ENCODE measurements around the gene PANX3. TPM values are rescaled to one million over a fixed set of nuclear protein-coding genes. Genes with fewer than 3 reads are reported as not detected.

Gene PANX3
- total RNA-seq, 1 experiment from 2014 or later = not detected

- Histone ChIP-seq H3K27ac (ENCODE audit: low read length) (no peak overlapping the region), H3F3A (ENCODE audit: low read length, unreplicated experiment) (no peaks in the 10 kb centered on the region), H3K36me3 (ENCODE audit: low read depth, low read length) (no peaks in the 10 kb centered on the region), H3K4me3 (ENCODE audit: low read length) (no peak overlapping the region), H3K79me2 (ENCODE audit: low read length) (no peaks in the 10 kb centered on the region), H3K9ac (ENCODE audit: low read length) (no peak overlapping the region), H3K4me2 (ENCODE audit: low read length) (no peak overlapping the region), H4K20me1 (ENCODE audit: low read length) (no peaks in the 10 kb centered on the region), H3K27me3 (ENCODE audit: low read length) (peaks cover 81% of the 10 kb centered on the region), H3K4me1 (ENCODE audit: insufficient read depth, low read length) (no peaks in the 10 kb centered on the region), H3K9me2 (replicated peaks; ENCODE audit: low read length) (no peaks in the 10 kb centered on the region), H2AFZ (ENCODE audit: low read length) (no peak overlapping the region), H3K9me3 (ENCODE audit: low read length) (no peaks in the 10 kb centered on the region)
- TF ChIP-seq, protein P1, sequence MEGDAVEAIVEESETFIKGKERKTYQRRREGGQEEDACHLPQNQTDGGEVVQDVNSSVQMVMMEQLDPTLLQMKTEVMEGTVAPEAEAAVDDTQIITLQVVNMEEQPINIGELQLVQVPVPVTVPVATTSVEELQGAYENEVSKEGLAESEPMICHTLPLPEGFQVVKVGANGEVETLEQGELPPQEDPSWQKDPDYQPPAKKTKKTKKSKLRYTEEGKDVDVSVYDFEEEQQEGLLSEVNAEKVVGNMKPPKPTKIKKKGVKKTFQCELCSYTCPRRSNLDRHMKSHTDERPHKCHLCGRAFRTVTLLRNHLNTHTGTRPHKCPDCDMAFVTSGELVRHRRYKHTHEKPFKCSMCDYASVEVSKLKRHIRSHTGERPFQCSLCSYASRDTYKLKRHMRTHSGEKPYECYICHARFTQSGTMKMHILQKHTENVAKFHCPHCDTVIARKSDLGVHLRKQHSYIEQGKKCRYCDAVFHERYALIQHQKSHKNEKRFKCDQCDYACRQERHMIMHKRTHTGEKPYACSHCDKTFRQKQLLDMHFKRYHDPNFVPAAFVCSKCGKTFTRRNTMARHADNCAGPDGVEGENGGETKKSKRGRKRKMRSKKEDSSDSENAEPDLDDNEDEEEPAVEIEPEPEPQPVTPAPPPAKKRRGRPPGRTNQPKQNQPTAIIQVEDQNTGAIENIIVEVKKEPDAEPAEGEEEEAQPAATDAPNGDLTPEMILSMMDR (conservative IDR thresholded peaks at IDR 0.05; ENCODE audit: low read depth, low read length) = peak; percentile 80
- TF ChIP-seq EZH2phosphoT487 (IDR thresholded peaks at IDR 0.05; ENCODE audit: borderline replicate concordance, low read length) (no peak), EZH2 (IDR thresholded peaks at IDR 0.05; ENCODE audit: low read length, unreplicated experiment) (no peak)
- intact Hi-C loops (cut with micrococcal nuclease) = loop anchor here (1.0 kb wide), 2 partner anchors 171 to 184 kb away; no protein-coding TSS in a partner anchor
- CTCF ChIA-PET = no interaction called here
- ATAC-seq (peak; percentile 70), DNase-seq (peak; percentile 84)
- no TSS peak for BruUV-seq (replicated peaks)
- POLR2A ChIA-PET (ENCODE audit: unreplicated experiment) = no interaction called here
Measured at GRCh38 chr11:124586238-124586860, 24.9 kb upstream of the PANX3 start.

GRCh38 chr11:124591430-124591829, 19.8 kb upstream of the PANX3 start:
- no peak for ATAC-seq
- BruUV-seq (replicated peaks) = no TSS peak
- ChIA-PET POLR2A (ENCODE audit: unreplicated experiment) (no interaction called here), CTCF (no interaction called here)
- Histone ChIP-seq H3K9me2 (replicated peaks; ENCODE audit: low read length) (no peaks in the 10 kb centered on the region), H3K27me3 (ENCODE audit: low read length) (peaks cover 84% of the 10 kb centered on the region), H3F3A (ENCODE audit: low read length, unreplicated experiment) (no peaks in the 10 kb centered on the region), H3K27ac (ENCODE audit: low read length) (no peak overlapping the region), H3K4me1 (ENCODE audit: insufficient read depth, low read length) (no peaks in the 10 kb centered on the region), H3K36me3 (ENCODE audit: low read depth, low read length) (no peaks in the 10 kb centered on the region), H3K9me3 (ENCODE audit: low read length) (no peaks in the 10 kb centered on the region), H3K9ac (ENCODE audit: low read length) (no peak overlapping the region), H2AFZ (ENCODE audit: low read length) (no peak overlapping the region), H4K20me1 (ENCODE audit: low read length) (no peaks in the 10 kb centered on the region), H3K79me2 (ENCODE audit: low read length) (no peaks in the 10 kb centered on the region), H3K4me2 (ENCODE audit: low read length) (no peak overlapping the region), H3K4me3 (ENCODE audit: low read length) (no peak overlapping the region)
- TF ChIP-seq, protein P1 (conservative IDR thresholded peaks at IDR 0.05; ENCODE audit: low read depth, low read length) = no peak
- TF ChIP-seq EZH2phosphoT487 (IDR thresholded peaks at IDR 0.05; ENCODE audit: borderline replicate concordance, low read length) (no peak), EZH2 (IDR thresholded peaks at IDR 0.05; ENCODE audit: low read length, unreplicated experiment) (no peak)
- DNase-seq = no peak
- intact Hi-C loops (cut with micrococcal nuclease) = no loop called here

GRCh38 chr11:124592627-124593026, 18.6 kb upstream of the PANX3 start:
- peaks cover 92% of the 10 kb centered on the region for H3K27me3 ChIP-seq (ENCODE audit: low read length)
- ChIA-PET POLR2A (ENCODE audit: unreplicated experiment) (no interaction called here), CTCF (no interaction called here)
- no peaks in the 10 kb centered on the region for H4K20me1 ChIP-seq (ENCODE audit: low read length)
- no peaks in the 10 kb centered on the region for H3K79me2 ChIP-seq (ENCODE audit: low read length)
- H3K36me3 ChIP-seq (ENCODE audit: low read depth, low read length) = no peaks in the 10 kb centered on the region
- H3F3A ChIP-seq (ENCODE audit: low read length, unreplicated experiment) = no peaks in the 10 kb centered on the region
- H3K9ac ChIP-seq (ENCODE audit: low read length) = no peak overlapping the region
- no peak overlapping the region for H3K27ac ChIP-seq (ENCODE audit: low read length)
- no peaks in the 10 kb centered on the region for H3K4me1 ChIP-seq (ENCODE audit: insufficient read depth, low read length)
- no peaks in the 10 kb centered on the region for H3K9me3 ChIP-seq (ENCODE audit: low read length)
- H3K9me2 ChIP-seq (replicated peaks; ENCODE audit: low read length) = no peaks in the 10 kb centered on the region
- TF ChIP-seq, protein P1 (conservative IDR thresholded peaks at IDR 0.05; ENCODE audit: low read depth, low read length) = no peak
- no peak overlapping the region for H3K4me3 ChIP-seq (ENCODE audit: low read length)
- no peak overlapping the region for H2AFZ ChIP-seq (ENCODE audit: low read length)
- DNase-seq (no peak), ATAC-seq (no peak)
- intact Hi-C loops (cut with micrococcal nuclease) = no loop called here
- no peak overlapping the region for H3K4me2 ChIP-seq (ENCODE audit: low read length)
- BruUV-seq (replicated peaks) = no TSS peak
